SK-N-SH (cell line): ENCODE measurements around the gene PRKCA. TPM values are rescaled to one million over a fixed set of nuclear protein-coding genes. Genes with fewer than 3 reads are reported as not detected.

Source experiments
- CTCF ChIA-PET: fragments of 300-600, 350-600 bp; formaldehyde crosslinking; extraction: SDS; loops from one replicate; lab custom pipeline; 2021; lab: Yijun Ruan, JAX
- POLR2A ChIA-PET: fragments of 350-600 bp; sonication (Branson Sonifier 250); formaldehyde crosslinking; extraction: SDS; loops from one replicate; lab custom pipeline; 2020; ENCODE audit warnings: antibody characterized with exemption, inconsistent platforms; lab: Yijun Ruan, JAX
- DNase-seq: peaks from one replicate; pipeline ENCODE4 v3.0.0; 2012
- H2AFZ ChIP-seq: fragments of 200-600 bp; sonication (generic); 2 replicates; pipeline ENCODE4 v1.8.1; 2016; ENCODE audit warnings: antibody characterized with exemption, mild to moderate bottlenecking, low read depth
- H3F3A ChIP-seq: fragments of 200-600 bp; sonication (generic); replicated peaks from 2 replicates; pipeline ENCODE3; 2016; ENCODE audit warnings: antibody characterized with exemption, mild to moderate bottlenecking; ENCODE audit not compliant: insufficient read depth
- H3K27ac ChIP-seq, 2 experiments: fragments of 200-500 bp in 1 of 2; fragments of 200-600 bp in 1 of 2; sonication (Bioruptor generic) in 1 of 2; sonication (generic), shearing (Covaris generic) in 1 of 2; 2 replicates each; pipeline versions ENCODE4 v1.5.1 to v1.6.1; 2014 to 2016; ENCODE audit warnings: low read depth in 2 of 2, inconsistent platforms in 1 of 2, low read length in 1 of 2, mild to moderate bottlenecking in 1 of 2, mixed read lengths in 1 of 2
- H3K27me3 ChIP-seq: fragments of 200-600 bp; sonication (generic), shearing (Covaris generic); 2 replicates; pipeline ENCODE4 v1.6.1; 2016; ENCODE audit warnings: mixed run types; ENCODE audit not compliant: insufficient read depth
- H3K36me3 ChIP-seq, 2 experiments: fragments of 200-500 bp in 1 of 2; fragments of 200-600 bp in 1 of 2; sonication (Bioruptor generic) in 1 of 2; sonication (generic) in 1 of 2; replicated peaks in 1 of 2; 2 replicates each; pipeline versions ENCODE3 to v1.5.1; 2014 to 2016; ENCODE audit warnings: low read length in 1 of 2, mild to moderate bottlenecking in 1 of 2; ENCODE audit not compliant: insufficient read depth in 2 of 2, control insufficient read depth in 1 of 2
- H3K4me1 ChIP-seq, 2 experiments: fragments of 200-500 bp in 1 of 2; fragments of 200-600 bp in 1 of 2; sonication (Bioruptor generic) in 1 of 2; sonication (generic), shearing (Covaris generic) in 1 of 2; 2 replicates each; pipeline versions ENCODE4 v1.5.1 to v1.6.1; 2014 to 2016; ENCODE audit warnings: low read depth in 1 of 2, low read length in 1 of 2, mixed run types in 1 of 2; ENCODE audit not compliant: insufficient read depth in 2 of 2, control insufficient read depth in 1 of 2
- H3K4me2 ChIP-seq: fragments of 200-600 bp; sonication (generic), shearing (Covaris generic); 2 replicates; pipeline ENCODE4 v1.6.1; 2017; ENCODE audit warnings: mixed run types
- H3K4me3 ChIP-seq, 2 experiments: fragments of 200-500 bp in 1 of 2; fragments of 200-600 bp in 1 of 2; sonication (Bioruptor generic) in 1 of 2; sonication (generic), shearing (Covaris generic) in 1 of 2; 2 replicates each; pipeline versions ENCODE4 v1.5.1 to v1.8.1; 2014 to 2016; ENCODE audit warnings: low read depth in 2 of 2, inconsistent platforms in 1 of 2, low read length in 1 of 2, mild to moderate bottlenecking in 1 of 2, mixed read lengths in 1 of 2, moderate library complexity in 1 of 2
- H3K79me2 ChIP-seq: fragments of 200-600 bp; sonication (generic); 2 replicates; pipeline ENCODE4 v1.8.1; 2017; ENCODE audit warnings: mild to moderate bottlenecking; ENCODE audit not compliant: insufficient read depth
- H3K9ac ChIP-seq: fragments of 200-600 bp; sonication (generic); 2 replicates; pipeline ENCODE4 v1.6.1; 2017; ENCODE audit warnings: mixed run types
- H3K9me2 ChIP-seq: fragments of 200-600 bp; sonication (generic); 2 replicates; pipeline ENCODE4 v1.6.1; 2017; ENCODE audit warnings: mixed run types
- H3K9me3 ChIP-seq: fragments of 200-600 bp; sonication (generic); 2 replicates; pipeline ENCODE4 v1.6.1; 2017; ENCODE audit warnings: mixed run types, mild to moderate bottlenecking, moderate library complexity
- H4K20me1 ChIP-seq: fragments of 200-600 bp; sonication (generic); 2 replicates; pipeline ENCODE4 v1.6.1; 2017; ENCODE audit warnings: mild to moderate bottlenecking, mixed run types; ENCODE audit not compliant: insufficient read depth
- GABPA ChIP-seq: IDR thresholded peaks from 2 replicates; pipeline ENCODE4 v1.4.0; 2012; ENCODE audit warnings: low read depth, mild to moderate bottlenecking
- JUND ChIP-seq: IDR thresholded peaks from 2 replicates; pipeline ENCODE4 v1.4.0; 2012
- MAX ChIP-seq: IDR thresholded peaks from 2 replicates; pipeline ENCODE4 v1.4.0; 2012; ENCODE audit warnings: low read depth
- NFIC ChIP-seq: IDR thresholded peaks from 2 replicates; pipeline ENCODE4 v1.4.0; 2012; ENCODE audit warnings: borderline replicate concordance
- PBX3 ChIP-seq: IDR thresholded peaks from 2 replicates; pipeline ENCODE4; 2012
- POLR2AphosphoS5 ChIP-seq: IDR thresholded peaks from 2 replicates; pipeline ENCODE4 v1.6.1; 2012; ENCODE audit warnings: low read depth, low read length
- RAD21 ChIP-seq: IDR thresholded peaks from 2 replicates; pipeline ENCODE4 v1.6.1; 2012; ENCODE audit warnings: mild to moderate bottlenecking, low read length
- REST ChIP-seq: IDR thresholded peaks from 2 replicates; pipeline ENCODE4 v1.6.1; 2012; ENCODE audit warnings: mild to moderate bottlenecking, low read depth, low read length, moderate library complexity
- SIN3A ChIP-seq: IDR thresholded peaks from 2 replicates; pipeline ENCODE4 v1.6.1; 2012; ENCODE audit warnings: low read depth, mild to moderate bottlenecking, low read length, moderate library complexity, borderline replicate concordance
- TAF1 ChIP-seq: IDR thresholded peaks from 2 replicates; pipeline ENCODE4 v1.6.1; 2012; ENCODE audit warnings: low read depth, mild to moderate bottlenecking, low read length, moderate library complexity, borderline replicate concordance
- TCF12 ChIP-seq: IDR thresholded peaks from 2 replicates; pipeline ENCODE4 v1.4.0; 2012
- TEAD4 ChIP-seq: IDR thresholded peaks from 2 replicates; pipeline ENCODE4 v1.4.0; 2012; ENCODE audit warnings: mild to moderate bottlenecking, borderline replicate concordance; ENCODE audit not compliant: insufficient read depth
- WGBS: methylation state at CpG from one replicate; pipeline ENCODE4 v1.1.6; 2017; ENCODE audit warnings: low lambda C conversion rate; 5-methylcytosine and 5-hydroxymethylcytosine counted together
- polyA plus RNA-seq, 3 experiments: library from polyadenylated mRNA; depleted of rRNA; stranded (reverse); fragments of >200 nt; gene quantifications; 2 replicates each; pipeline ENCODE4 v1.2.3, GENCODE V29; 2012
- TF ChIP-seq, protein P1 (sequence below): IDR thresholded peaks from 2 replicates; pipeline ENCODE4 v1.4.0; 2012; ENCODE audit warnings: low read depth, borderline replicate concordance

Gene PRKCA
- polyA plus RNA-seq, 1 of the 3 experiments (the other 2 are of a cell fraction): 108 TPM

DNA sequence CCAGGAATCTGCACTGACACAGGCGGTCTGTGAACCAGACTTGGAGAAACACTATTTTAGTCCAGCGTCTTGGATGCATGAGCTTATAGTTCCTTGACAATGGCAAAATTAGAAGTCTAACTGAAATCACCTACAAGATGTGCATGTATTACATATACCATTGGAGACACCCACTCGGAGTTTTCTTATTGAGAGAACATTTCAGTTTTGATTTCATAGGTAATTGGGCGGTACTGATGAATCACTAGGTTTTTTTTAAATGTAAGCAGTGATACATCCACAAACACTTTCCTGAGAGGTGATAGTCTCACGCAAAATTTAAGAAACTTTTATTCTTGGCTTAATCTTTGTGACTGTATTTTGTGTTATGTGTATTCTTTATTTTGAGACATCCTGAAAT lies 69.8 kb downstream of the PRKCA start:
- ChIA-PET CTCF (no interaction called here), POLR2A (no interaction called here)
- H3K9ac ChIP-seq: no peak overlapping the region
- H3K4me2 ChIP-seq: no peak overlapping the region
- H3K27me3 ChIP-seq: no peaks in the 10 kb centered on the region
- DNase-seq: no peak
- H3K79me2 ChIP-seq: peaks cover 96% of the 10 kb centered on the region
- peaks cover 0 to 11% of the 10 kb centered on the region in 2 experiments for H3K36me3 ChIP-seq
- no peak overlapping the region for H2AFZ ChIP-seq
- no peaks in the 10 kb centered on the region for H3K9me3 ChIP-seq
- H3K9me2 ChIP-seq: no peaks in the 10 kb centered on the region
- peaks cover 90% of the 10 kb centered on the region for H4K20me1 ChIP-seq
- no peak overlapping the region for H3K27ac ChIP-seq
- TF ChIP-seq TEAD4 (no peak), JUND (no peak), TCF12 (no peak)
- 91% methylated on average over 5 of the region's 5 CpGs for WGBS
- no peak overlapping the region for H3K4me3 ChIP-seq
- peaks cover 9% of the 10 kb centered on the region for H3F3A ChIP-seq
- H3K4me1 ChIP-seq: peaks cover 29 to 31% of the 10 kb centered on the region in 2 experiments; a peak in 3 of 4 replicates

- no peak for DNase-seq
- Histone ChIP-seq H3K4me1 (peaks cover 29 to 30% of the 10 kb centered on the region in 2 experiments; a peak in 3 of 4 replicates), H3K4me2 (no peak overlapping the region), H3K36me3 (peaks cover 0 to 11% of the 10 kb centered on the region in 2 experiments), H3K27me3 (no peaks in the 10 kb centered on the region), H3K9ac (no peak overlapping the region), H3K9me3 (no peaks in the 10 kb centered on the region), H2AFZ (no peak overlapping the region), H3K27ac (peak overlapping the region in 1 of 2 experiments; percentile 5; a peak in 1 of 4 replicates), H4K20me1 (peaks cover 86% of the 10 kb centered on the region), H3K79me2 (peaks cover 94% of the 10 kb centered on the region), H3K9me2 (no peaks in the 10 kb centered on the region), H3F3A (peaks cover 14% of the 10 kb centered on the region), H3K4me3 (no peak overlapping the region)
- ChIA-PET CTCF (no interaction called here), POLR2A (no interaction called here)
- no peak for TF ChIP-seq SIN3A
- TF ChIP-seq POLR2AphosphoS5: no peak
- TF ChIP-seq PBX3: no peak
- TF ChIP-seq, protein P1, sequence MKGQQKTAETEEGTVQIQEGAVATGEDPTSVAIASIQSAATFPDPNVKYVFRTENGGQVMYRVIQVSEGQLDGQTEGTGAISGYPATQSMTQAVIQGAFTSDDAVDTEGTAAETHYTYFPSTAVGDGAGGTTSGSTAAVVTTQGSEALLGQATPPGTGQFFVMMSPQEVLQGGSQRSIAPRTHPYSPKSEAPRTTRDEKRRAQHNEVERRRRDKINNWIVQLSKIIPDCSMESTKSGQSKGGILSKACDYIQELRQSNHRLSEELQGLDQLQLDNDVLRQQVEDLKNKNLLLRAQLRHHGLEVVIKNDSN: no peak
- WGBS: 92% methylated on average over 3 of the region's 3 CpGs
Measured at GRCh38 chr17:66373079-66373478, 70.7 kb downstream of the PRKCA start.

- Histone ChIP-seq H3K4me2 (peak overlapping the region; percentile 11), H3K4me3 (no peak overlapping the region), H3K27me3 (no peaks in the 10 kb centered on the region), H3F3A (peaks cover 16% of the 10 kb centered on the region), H3K79me2 (peaks cover 96% of the 10 kb centered on the region), H3K9ac (no peak overlapping the region), H3K9me3 (no peaks in the 10 kb centered on the region), H3K9me2 (no peaks in the 10 kb centered on the region), H3K4me1 (peaks cover 29 to 30% of the 10 kb centered on the region in 2 experiments; a peak in 3 of 4 replicates), H4K20me1 (peaks cover 87% of the 10 kb centered on the region), H2AFZ (no peak overlapping the region), H3K27ac (peak overlapping the region; percentile 16 to 65; a peak in 3 of 4 replicates), H3K36me3 (peaks cover 0 to 11% of the 10 kb centered on the region in 2 experiments)
- ChIA-PET POLR2A (no interaction called here), CTCF (interaction anchor here (1.2 to 4.1 kb wide), 3 partner anchors 17 to 173 kb away, joined by 3 to 14 read pairs (median 7); no protein-coding TSS in a partner anchor)
- WGBS: 58% methylated on average over 18 of the region's 18 CpGs
- peak; percentile 77 for DNase-seq
- TF ChIP-seq REST (no peak), TAF1 (no peak), RAD21 (peak; percentile 36), NFIC (no peak), MAX (no peak), JUND (no peak), GABPA (no peak), PBX3 (peak; percentile 12; the same call in 1 of the 2 replicates)
Measured at GRCh38 chr17:66373944-66374817, 71.8 kb downstream of the PRKCA start.
